ENCODE data around the gene LPAR1.

- TF ChIP-seq USF2 (CRISPR knock-in tag; IDR thresholded peaks at IDR 0.05): no peak
- TF ChIP-seq MYC (IDR thresholded peaks at IDR 0.05; ENCODE audit: low read depth, low read length): no peak
- no peak for TF ChIP-seq MYC (CRISPR knock-in tag; IDR thresholded peaks at IDR 0.05; ENCODE audit: borderline replicate concordance, low read depth)
- no peak for TF ChIP-seq TGIF2 (CRISPR knock-in tag; IDR thresholded peaks at IDR 0.05)
- no peak for TF ChIP-seq FOXJ3 (CRISPR knock-in tag; IDR thresholded peaks at IDR 0.05)
- TF ChIP-seq MAX (CRISPR knock-in tag; IDR thresholded peaks at IDR 0.05): no peak
Measured at GRCh38 chr9:110958847-110959246, 79.4 kb downstream of the LPAR1 start.

Measured in K562 (cell line).